ENCODE measurements around the gene FAU. TPM values are rescaled to one million over a fixed set of nuclear protein-coding genes. Genes with fewer than 3 reads are reported as not detected.

The FAU gene
- total and polyA plus RNA-seq, 2 of the 13 experiments (the other 11 are each of a cell fraction or from before 2014, with no cell fraction given): 374 to 869 TPM

DNA sequence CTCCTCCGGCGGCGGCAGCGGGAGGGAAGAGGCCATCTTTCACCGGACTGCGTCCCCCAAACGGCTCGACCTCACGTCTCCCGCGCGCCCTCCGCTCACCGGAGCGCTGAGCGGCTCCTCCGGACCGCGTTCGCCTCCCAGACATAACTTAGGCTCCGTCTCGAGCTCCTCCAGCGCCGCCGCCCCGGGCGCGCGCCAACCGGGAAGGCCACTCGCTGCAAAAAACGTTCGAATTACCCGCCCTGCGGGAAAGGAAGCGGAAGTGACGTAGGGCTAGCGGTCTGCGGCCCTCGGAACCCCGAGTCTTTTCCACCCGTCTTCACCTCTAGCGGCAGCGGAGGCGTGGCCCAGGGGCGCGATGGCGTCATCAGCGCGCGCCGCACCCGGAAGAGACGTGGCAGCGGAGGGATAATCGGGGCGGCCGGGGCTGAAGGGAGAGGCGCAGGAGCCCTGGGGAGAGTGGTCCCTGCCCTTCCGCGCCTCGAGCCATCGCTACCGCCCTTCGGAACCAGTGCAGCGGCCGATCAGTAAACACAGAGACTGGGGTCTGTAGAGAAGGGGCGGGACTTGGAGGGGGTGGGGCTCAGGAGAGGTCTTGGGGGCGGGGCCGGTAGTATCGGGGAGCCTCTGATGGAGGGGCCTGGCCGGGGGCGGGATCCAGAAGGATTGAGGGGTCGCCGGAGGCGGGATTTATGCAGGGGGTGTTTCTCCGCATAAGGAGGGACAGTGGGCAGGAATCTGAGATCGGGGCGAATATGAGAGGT, 37.9 kb downstream of the FAU start, which contains the start of the genes CDCA5 and ZFPL1 (continued):
- TF ChIP-seq, protein P1, sequence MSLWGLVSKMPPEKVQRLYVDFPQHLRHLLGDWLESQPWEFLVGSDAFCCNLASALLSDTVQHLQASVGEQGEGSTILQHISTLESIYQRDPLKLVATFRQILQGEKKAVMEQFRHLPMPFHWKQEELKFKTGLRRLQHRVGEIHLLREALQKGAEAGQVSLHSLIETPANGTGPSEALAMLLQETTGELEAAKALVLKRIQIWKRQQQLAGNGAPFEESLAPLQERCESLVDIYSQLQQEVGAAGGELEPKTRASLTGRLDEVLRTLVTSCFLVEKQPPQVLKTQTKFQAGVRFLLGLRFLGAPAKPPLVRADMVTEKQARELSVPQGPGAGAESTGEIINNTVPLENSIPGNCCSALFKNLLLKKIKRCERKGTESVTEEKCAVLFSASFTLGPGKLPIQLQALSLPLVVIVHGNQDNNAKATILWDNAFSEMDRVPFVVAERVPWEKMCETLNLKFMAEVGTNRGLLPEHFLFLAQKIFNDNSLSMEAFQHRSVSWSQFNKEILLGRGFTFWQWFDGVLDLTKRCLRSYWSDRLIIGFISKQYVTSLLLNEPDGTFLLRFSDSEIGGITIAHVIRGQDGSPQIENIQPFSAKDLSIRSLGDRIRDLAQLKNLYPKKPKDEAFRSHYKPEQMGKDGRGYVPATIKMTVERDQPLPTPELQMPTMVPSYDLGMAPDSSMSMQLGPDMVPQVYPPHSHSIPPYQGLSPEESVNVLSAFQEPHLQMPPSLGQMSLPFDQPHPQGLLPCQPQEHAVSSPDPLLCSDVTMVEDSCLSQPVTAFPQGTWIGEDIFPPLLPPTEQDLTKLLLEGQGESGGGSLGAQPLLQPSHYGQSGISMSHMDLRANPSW (CRISPR knock-in tag; IDR thresholded peaks at IDR 0.05; ENCODE audit: borderline replicate concordance): peak; percentile 68; the same call in 1 of the 2 replicates
- TF ChIP-seq, protein P2, sequence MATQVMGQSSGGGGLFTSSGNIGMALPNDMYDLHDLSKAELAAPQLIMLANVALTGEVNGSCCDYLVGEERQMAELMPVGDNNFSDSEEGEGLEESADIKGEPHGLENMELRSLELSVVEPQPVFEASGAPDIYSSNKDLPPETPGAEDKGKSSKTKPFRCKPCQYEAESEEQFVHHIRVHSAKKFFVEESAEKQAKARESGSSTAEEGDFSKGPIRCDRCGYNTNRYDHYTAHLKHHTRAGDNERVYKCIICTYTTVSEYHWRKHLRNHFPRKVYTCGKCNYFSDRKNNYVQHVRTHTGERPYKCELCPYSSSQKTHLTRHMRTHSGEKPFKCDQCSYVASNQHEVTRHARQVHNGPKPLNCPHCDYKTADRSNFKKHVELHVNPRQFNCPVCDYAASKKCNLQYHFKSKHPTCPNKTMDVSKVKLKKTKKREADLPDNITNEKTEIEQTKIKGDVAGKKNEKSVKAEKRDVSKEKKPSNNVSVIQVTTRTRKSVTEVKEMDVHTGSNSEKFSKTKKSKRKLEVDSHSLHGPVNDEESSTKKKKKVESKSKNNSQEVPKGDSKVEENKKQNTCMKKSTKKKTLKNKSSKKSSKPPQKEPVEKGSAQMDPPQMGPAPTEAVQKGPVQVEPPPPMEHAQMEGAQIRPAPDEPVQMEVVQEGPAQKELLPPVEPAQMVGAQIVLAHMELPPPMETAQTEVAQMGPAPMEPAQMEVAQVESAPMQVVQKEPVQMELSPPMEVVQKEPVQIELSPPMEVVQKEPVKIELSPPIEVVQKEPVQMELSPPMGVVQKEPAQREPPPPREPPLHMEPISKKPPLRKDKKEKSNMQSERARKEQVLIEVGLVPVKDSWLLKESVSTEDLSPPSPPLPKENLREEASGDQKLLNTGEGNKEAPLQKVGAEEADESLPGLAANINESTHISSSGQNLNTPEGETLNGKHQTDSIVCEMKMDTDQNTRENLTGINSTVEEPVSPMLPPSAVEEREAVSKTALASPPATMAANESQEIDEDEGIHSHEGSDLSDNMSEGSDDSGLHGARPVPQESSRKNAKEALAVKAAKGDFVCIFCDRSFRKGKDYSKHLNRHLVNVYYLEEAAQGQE (IDR thresholded peaks at IDR 0.05; ENCODE audit: borderline replicate concordance in 1 of 2, low read depth in 1 of 2, low read length in 2 of 2): no peak
- TF ChIP-seq, protein P3, sequence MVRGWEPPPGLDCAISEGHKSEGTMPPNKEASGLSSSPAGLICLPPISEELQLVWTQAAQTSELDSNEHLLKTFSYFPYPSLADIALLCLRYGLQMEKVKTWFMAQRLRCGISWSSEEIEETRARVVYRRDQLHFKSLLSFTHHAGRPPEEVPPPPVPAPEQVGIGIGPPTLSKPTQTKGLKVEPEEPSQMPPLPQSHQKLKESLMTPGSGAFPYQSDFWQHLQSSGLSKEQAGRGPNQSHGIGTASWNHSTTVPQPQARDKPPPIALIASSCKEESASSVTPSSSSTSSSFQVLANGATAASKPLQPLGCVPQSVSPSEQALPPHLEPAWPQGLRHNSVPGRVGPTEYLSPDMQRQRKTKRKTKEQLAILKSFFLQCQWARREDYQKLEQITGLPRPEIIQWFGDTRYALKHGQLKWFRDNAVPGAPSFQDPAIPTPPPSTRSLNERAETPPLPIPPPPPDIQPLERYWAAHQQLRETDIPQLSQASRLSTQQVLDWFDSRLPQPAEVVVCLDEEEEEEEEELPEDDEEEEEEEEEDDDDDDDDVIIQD (CRISPR knock-in tag; IDR thresholded peaks at IDR 0.05; ENCODE audit: low read depth): peak; percentile 60; the same call in 1 of the 2 replicates
- TF ChIP-seq HMG20B (CRISPR knock-in tag; conservative IDR thresholded peaks at IDR 0.05): no peak
- no peak; the same call in 1 of the 2 replicates for TF ChIP-seq ZNF484 (CRISPR knock-in tag; IDR thresholded peaks at IDR 0.05; ENCODE audit: borderline replicate concordance, low read depth)
- TF ChIP-seq RCOR2 (CRISPR knock-in tag; IDR thresholded peaks at IDR 0.05): no peak
- no peak for TF ChIP-seq ISL2 (CRISPR knock-in tag; IDR thresholded peaks at IDR 0.05)
- TF ChIP-seq ZSCAN25 (CRISPR knock-in tag; IDR thresholded peaks at IDR 0.05): no peak; the same call in 1 of the 2 replicates
- no peak for TF ChIP-seq ZMYM2 (CRISPR knock-in tag; IDR thresholded peaks at IDR 0.05)
- TF ChIP-seq, protein P4, sequence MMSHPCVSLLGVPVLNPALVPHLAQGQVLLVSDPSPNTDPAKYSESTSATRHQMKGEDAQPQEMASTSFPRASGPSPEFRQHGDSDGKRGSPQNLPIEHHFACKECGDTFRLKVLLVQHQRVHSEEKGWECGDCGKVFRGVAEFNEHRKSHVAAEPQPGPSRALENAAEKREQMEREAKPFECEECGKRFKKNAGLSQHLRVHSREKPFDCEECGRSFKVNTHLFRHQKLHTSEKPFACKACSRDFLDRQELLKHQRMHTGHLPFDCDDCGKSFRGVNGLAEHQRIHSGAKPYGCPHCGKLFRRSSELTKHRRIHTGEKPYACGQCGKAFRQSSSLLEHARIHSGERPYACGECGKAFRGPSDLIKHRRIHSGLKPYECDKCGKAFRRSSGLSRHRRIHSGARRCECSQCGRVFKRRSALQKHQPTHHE (CRISPR knock-in tag; IDR thresholded peaks at IDR 0.05; ENCODE audit: borderline replicate concordance): no peak
- TF ChIP-seq HMG20A (CRISPR knock-in tag; IDR thresholded peaks at IDR 0.05; ENCODE audit: borderline replicate concordance): no peak
- TF ChIP-seq ZNF263 (CRISPR knock-in tag; IDR thresholded peaks at IDR 0.05): no peak
- TF ChIP-seq, protein P5, sequence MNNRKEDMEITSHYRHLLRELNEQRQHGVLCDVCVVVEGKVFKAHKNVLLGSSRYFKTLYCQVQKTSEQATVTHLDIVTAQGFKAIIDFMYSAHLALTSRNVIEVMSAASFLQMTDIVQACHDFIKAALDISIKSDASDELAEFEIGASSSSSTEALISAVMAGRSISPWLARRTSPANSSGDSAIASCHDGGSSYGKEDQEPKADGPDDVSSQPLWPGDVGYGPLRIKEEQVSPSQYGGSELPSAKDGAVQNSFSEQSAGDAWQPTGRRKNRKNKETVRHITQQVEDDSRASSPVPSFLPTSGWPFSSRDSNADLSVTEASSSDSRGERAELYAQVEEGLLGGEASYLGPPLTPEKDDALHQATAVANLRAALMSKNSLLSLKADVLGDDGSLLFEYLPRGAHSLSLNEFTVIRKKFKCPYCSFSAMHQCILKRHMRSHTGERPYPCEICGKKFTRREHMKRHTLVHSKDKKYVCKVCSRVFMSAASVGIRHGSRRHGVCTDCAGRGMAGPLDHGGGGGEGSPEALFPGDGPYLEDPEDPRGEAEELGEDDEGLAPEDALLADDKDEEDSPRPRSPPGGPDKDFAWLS (CRISPR knock-in tag; IDR thresholded peaks at IDR 0.05; ENCODE audit: borderline replicate concordance): no peak
- no peak; the same call in 1 of the 2 replicates for TF ChIP-seq SRY (CRISPR knock-in tag; IDR thresholded peaks at IDR 0.05)
- peak; percentile 73; the same call in 1 of the 2 replicates for TF ChIP-seq SALL1 (CRISPR knock-in tag; IDR thresholded peaks at IDR 0.05)
- peak; percentile 8; the same call in 1 of the 2 replicates for TF ChIP-seq HOXA5 (CRISPR knock-in tag; IDR thresholded peaks at IDR 0.05)
- peak; percentile 94 for TF ChIP-seq GABPA (IDR thresholded peaks at IDR 0.05; ENCODE audit: low read depth, low read length)
- peak; percentile 99 for TF ChIP-seq GABPA (CRISPR knock-in tag; IDR thresholded peaks at IDR 0.05; ENCODE audit: low read depth)

Measured in HepG2 (cell line).